Fibroblast of lung (primary cell): ENCODE results near the gene GPR32. TPM values are rescaled to one million over a fixed set of nuclear protein-coding genes. Genes with fewer than 3 reads are reported as not detected.

Experiments
- DNase-seq, 2 donors: peaks; one replicate each; pipeline versions ENCODE4 v3.0.0 to v3.0.0-alpha.2; 2010; ENCODE audit warnings: low read depth in 2 of 2
- H2AFZ ChIP-seq: 2 replicates; pipeline ENCODE4 v1.5.1; 2012; ENCODE audit warnings: low read length, control low read depth, inconsistent platforms
- H3K27ac ChIP-seq: 2 replicates; pipeline ENCODE4 v1.5.1; 2011; ENCODE audit warnings: low read length, control low read depth; ENCODE audit not compliant: insufficient read depth
- H3K27me3 ChIP-seq: 2 replicates; pipeline ENCODE4 v1.5.1; 2011; ENCODE audit warnings: mild to moderate bottlenecking, low read length; ENCODE audit not compliant: control insufficient read depth, insufficient read depth
- H3K36me3 ChIP-seq: 2 replicates; pipeline ENCODE4 v1.5.1; 2011; ENCODE audit warnings: low read length; ENCODE audit not compliant: control insufficient read depth, insufficient read depth
- H3K4me1 ChIP-seq: 2 replicates; pipeline ENCODE4 v1.5.1; 2011; ENCODE audit warnings: low read length; ENCODE audit not compliant: control insufficient read depth, insufficient read depth; ENCODE audit errors: extremely low read depth
- H3K4me2 ChIP-seq: 2 replicates; pipeline ENCODE4 v1.5.1; 2011; ENCODE audit warnings: low read length, control low read depth; ENCODE audit not compliant: insufficient read depth; ENCODE audit errors: extremely low read depth
- H3K4me3 ChIP-seq, 4 experiments: fragments of 200-600 bp in 1 of 4; sonication (generic) in 1 of 4; replicated peaks in 1 of 4; 2 replicates each; pipeline ENCODE4 v1.5.1; 2011 to 2016; ENCODE audit warnings: low read length in 4 of 4, low read depth in 3 of 4, mild to moderate bottlenecking in 3 of 4, control low read depth in 2 of 4, inconsistent platforms in 1 of 4, mixed read lengths in 1 of 4; ENCODE audit not compliant: insufficient read depth in 1 of 4; ENCODE audit errors: control extremely low read depth in 1 of 4
- H3K79me2 ChIP-seq: 2 replicates; pipeline ENCODE4 v1.5.1; 2012; ENCODE audit warnings: mild to moderate bottlenecking, low read length, inconsistent platforms; ENCODE audit not compliant: control insufficient read depth, insufficient read depth
- H3K9ac ChIP-seq: 2 replicates; pipeline ENCODE4 v1.5.1; 2011; ENCODE audit warnings: mild to moderate bottlenecking, low read length, control low read depth; ENCODE audit not compliant: insufficient read depth
- H3K9me3 ChIP-seq: 2 replicates; pipeline ENCODE4 v1.5.1; 2012; ENCODE audit warnings: low read depth, low read length; ENCODE audit not compliant: control insufficient read depth, insufficient read depth
- H4K20me1 ChIP-seq: 2 replicates; pipeline ENCODE4 v1.5.1; 2011; ENCODE audit warnings: low read length; ENCODE audit not compliant: control insufficient read depth, insufficient read depth; ENCODE audit errors: extremely low read depth
- EZH2 ChIP-seq: IDR thresholded peaks from 2 replicates; pipeline ENCODE4 v1.5.1; 2012; ENCODE audit warnings: low read length, control low read depth, mild to moderate bottlenecking; ENCODE audit errors: missing control alignments
- polyA plus RNA-seq, 2 donors: library from polyadenylated mRNA; depleted of rRNA in 1 of 2; stranded (reverse) in 1 of 2; unstranded in 1 of 2; fragments of >200 nt; gene quantifications; 2 replicates each; pipeline ENCODE4 v1.2.1, GENCODE V29; 2011 to 2012; ENCODE audit warnings: missing spikeins in 1 of 2
- total RNA-seq: library from RNA; depleted of rRNA; stranded (reverse); fragments of >200 nt; gene quantifications from 2 replicates; pipeline ENCODE4 v1.2.1, GENCODE V29; 2014
- TF ChIP-seq, protein P1 (sequence below), 2 donors: IDR thresholded peaks in 1 of 2; conservative IDR thresholded peaks in 1 of 2; 1 replicate in 1 of 2; 2 replicates in 1 of 2; pipeline ENCODE4 v1.5.1; 2011 to 2012; ENCODE audit warnings: low read length in 2 of 2, control low read depth in 1 of 2, inconsistent platforms in 1 of 2, low read depth in 1 of 2, mild to moderate bottlenecking in 1 of 2

Gene GPR32
- total and polyA plus RNA-seq, 2 donors (not counting 1 experiment from before 2014, with no cell fraction given): not detected

GRCh38 chr19:50795664-50796073 is 25.4 kb downstream of the GPR32 start:
- no peaks in the 10 kb centered on the region for H4K20me1 ChIP-seq
- no peaks in the 10 kb centered on the region for H3K27me3 ChIP-seq
- no peaks in the 10 kb centered on the region for H3K9me3 ChIP-seq
- no peak overlapping the region for H3K9ac ChIP-seq
- H3K36me3 ChIP-seq: peaks cover 13% of the 10 kb centered on the region
- no peak overlapping the region for H3K27ac ChIP-seq
- DNase-seq: no peak
- no peak overlapping the region for H3K4me2 ChIP-seq
- peaks cover 7% of the 10 kb centered on the region for H3K79me2 ChIP-seq
- no peaks in the 10 kb centered on the region for H3K4me1 ChIP-seq
- no peak for TF ChIP-seq EZH2
- TF ChIP-seq, protein P1, sequence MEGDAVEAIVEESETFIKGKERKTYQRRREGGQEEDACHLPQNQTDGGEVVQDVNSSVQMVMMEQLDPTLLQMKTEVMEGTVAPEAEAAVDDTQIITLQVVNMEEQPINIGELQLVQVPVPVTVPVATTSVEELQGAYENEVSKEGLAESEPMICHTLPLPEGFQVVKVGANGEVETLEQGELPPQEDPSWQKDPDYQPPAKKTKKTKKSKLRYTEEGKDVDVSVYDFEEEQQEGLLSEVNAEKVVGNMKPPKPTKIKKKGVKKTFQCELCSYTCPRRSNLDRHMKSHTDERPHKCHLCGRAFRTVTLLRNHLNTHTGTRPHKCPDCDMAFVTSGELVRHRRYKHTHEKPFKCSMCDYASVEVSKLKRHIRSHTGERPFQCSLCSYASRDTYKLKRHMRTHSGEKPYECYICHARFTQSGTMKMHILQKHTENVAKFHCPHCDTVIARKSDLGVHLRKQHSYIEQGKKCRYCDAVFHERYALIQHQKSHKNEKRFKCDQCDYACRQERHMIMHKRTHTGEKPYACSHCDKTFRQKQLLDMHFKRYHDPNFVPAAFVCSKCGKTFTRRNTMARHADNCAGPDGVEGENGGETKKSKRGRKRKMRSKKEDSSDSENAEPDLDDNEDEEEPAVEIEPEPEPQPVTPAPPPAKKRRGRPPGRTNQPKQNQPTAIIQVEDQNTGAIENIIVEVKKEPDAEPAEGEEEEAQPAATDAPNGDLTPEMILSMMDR (conservative IDR thresholded peaks at IDR 0.05 in 1 of 2, IDR thresholded peaks at IDR 0.05 in 1 of 2; ENCODE audit: low read depth in 1 of 2, low read length in 2 of 2): no peak
- H3K4me3 ChIP-seq: no peak overlapping the region
- no peak overlapping the region for H2AFZ ChIP-seq

- Histone ChIP-seq H3K27ac (no peak overlapping the region), H4K20me1 (no peaks in the 10 kb centered on the region), H3K36me3 (peaks cover 13% of the 10 kb centered on the region), H3K4me1 (no peaks in the 10 kb centered on the region), H3K79me2 (peaks cover 12% of the 10 kb centered on the region), H3K4me3 (no peak overlapping the region), H2AFZ (no peak overlapping the region), H3K27me3 (no peaks in the 10 kb centered on the region), H3K9ac (no peak overlapping the region), H3K4me2 (no peak overlapping the region), H3K9me3 (no peaks in the 10 kb centered on the region)
- DNase-seq: no peak
- TF ChIP-seq, protein P1 (conservative IDR thresholded peaks at IDR 0.05 in 1 of 2, IDR thresholded peaks at IDR 0.05 in 1 of 2; ENCODE audit: low read depth in 1 of 2, low read length in 2 of 2): no peak
- no peak for TF ChIP-seq EZH2
Observed at GRCh38 chr19:50796128-50796633, 25.9 kb downstream of the GPR32 start.

DNA sequence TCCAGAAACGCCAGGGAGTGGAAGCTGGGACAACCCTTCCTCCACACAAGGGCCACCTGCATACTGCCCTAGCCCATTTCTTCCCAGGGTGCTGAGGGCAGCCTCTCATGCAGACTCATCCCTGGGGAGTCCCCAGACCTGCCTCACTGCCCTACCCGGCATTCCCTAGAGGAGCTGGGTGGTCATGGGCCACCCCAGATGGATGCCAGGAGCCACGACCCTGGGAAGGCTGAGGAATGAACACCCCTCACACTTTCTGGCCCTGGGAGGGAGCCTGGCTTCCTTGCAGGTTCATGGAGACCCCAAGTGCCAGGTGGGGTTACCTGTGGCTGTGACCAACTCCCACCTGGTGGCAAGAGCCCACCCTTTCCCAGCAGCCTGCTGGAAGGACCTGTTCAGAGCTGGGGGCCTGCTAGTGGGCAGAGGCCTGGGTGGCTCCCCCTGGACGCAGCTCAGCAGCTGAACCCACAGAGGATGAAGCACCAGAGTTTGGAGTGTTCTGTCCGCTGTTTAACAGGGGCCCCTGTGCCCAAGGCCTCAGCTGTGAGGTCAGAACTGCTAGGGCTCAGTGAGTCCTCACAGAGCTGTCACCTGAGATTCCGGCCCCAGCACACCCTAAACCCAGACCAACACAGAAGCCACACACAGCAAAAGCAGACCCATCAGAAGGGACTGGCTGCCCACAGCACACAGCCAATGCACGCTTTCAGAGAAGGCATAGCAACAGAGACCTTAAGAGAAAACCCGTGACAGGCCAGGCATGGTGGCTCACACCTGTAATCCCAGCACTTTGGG is 26.6 kb downstream of the GPR32 start:
- no peak overlapping the region for H3K9ac ChIP-seq
- no peak overlapping the region for H3K27ac ChIP-seq
- peaks cover 14% of the 10 kb centered on the region for H3K79me2 ChIP-seq
- no peaks in the 10 kb centered on the region for H3K4me1 ChIP-seq
- H4K20me1 ChIP-seq: no peaks in the 10 kb centered on the region
- no peak for DNase-seq
- H3K4me2 ChIP-seq: no peak overlapping the region
- H3K4me3 ChIP-seq: no peak overlapping the region
- TF ChIP-seq, protein P1 (conservative IDR thresholded peaks at IDR 0.05 in 1 of 2, IDR thresholded peaks at IDR 0.05 in 1 of 2; ENCODE audit: low read depth in 1 of 2, low read length in 2 of 2): no peak
- no peak for TF ChIP-seq EZH2
- no peaks in the 10 kb centered on the region for H3K27me3 ChIP-seq
- peaks cover 14% of the 10 kb centered on the region for H3K36me3 ChIP-seq
- H2AFZ ChIP-seq: no peak overlapping the region
- no peaks in the 10 kb centered on the region for H3K9me3 ChIP-seq
